ENCODE results near the gene DTHD1. TPM values are rescaled to one million over a fixed set of nuclear protein-coding genes. Genes with fewer than 3 reads are reported as not detected.
A peak's percentile ranks its signal among the peaks of the same experiment; 100 is the strongest.

DTHD1 gene
- total and polyA plus RNA-seq, 2 of the 8 experiments (the other 6 are each of a cell fraction or from before 2014, with no cell fraction given): not detected

GRCh38 chr4:36256398-36256891, 25.0 kb upstream of the DTHD1 start:
- H2BK5ac ChIP-seq (ENCODE audit: low read depth, low read length): no peak overlapping the region
- WGBS, 2 experiments (ENCODE audit: extremely low coverage in 1 of 2, insufficient coverage in 1 of 2, insufficient read length in 1 of 2, insufficient replicate concordance in 2 of 2, low coverage in 1 of 2, low lambda C conversion rate in 2 of 2, missing lambda C conversion rate in 1 of 2): 85% methylated on average over 6 of the region's 6 CpGs; no CpG with 5 or more reads in 1 of the 2 experiments
- H3K27me3 ChIP-seq (replicated peaks in 1 of 4; ENCODE audit: control insufficient read depth in 3 of 4, extremely low read depth in 1 of 4, insufficient read depth in 3 of 4, low read length in 3 of 4): no peaks in the 10 kb centered on the region
- H4K5ac ChIP-seq (ENCODE audit: insufficient read length, low read depth, low read length): no peak overlapping the region
- H3K18ac ChIP-seq (ENCODE audit: extremely low read depth, low read length): no peak overlapping the region
- DNase-seq (ENCODE audit: low read depth in 1 of 2, low spot score in 2 of 2): no peak
- no peak overlapping the region for H4K91ac ChIP-seq (replicated peaks; ENCODE audit: insufficient read length, low read length)
- ChIA-PET CTCF (ENCODE audit: partially characterized antibody) (interaction anchor here (0.8 kb wide), 1 partner anchor 14 kb away, joined by 3 read pairs; no protein-coding TSS in a partner anchor), POLR2A (ENCODE audit: partially characterized antibody) (no interaction called here)
- H3K27ac ChIP-seq (ENCODE audit: low read depth, low read length): no peak overlapping the region
- H4K8ac ChIP-seq (ENCODE audit: extremely low read depth, insufficient read depth, low read length): no peak overlapping the region
- H3K4ac ChIP-seq (replicated peaks; ENCODE audit: insufficient read length, low read depth, low read length): no peak overlapping the region
- no peaks in the 10 kb centered on the region for H3K36me3 ChIP-seq (ENCODE audit: control insufficient read depth in 2 of 4, insufficient read depth in 4 of 4, low read length in 3 of 4)
- no peaks in the 10 kb centered on the region for H3K79me1 ChIP-seq (ENCODE audit: low read depth, low read length)
- H2BK12ac ChIP-seq (ENCODE audit: low read depth, low read length): no peak overlapping the region
- H2AK5ac ChIP-seq (ENCODE audit: low read depth, low read length): no peak overlapping the region
- H3K4me1 ChIP-seq (replicated peaks in 1 of 4; ENCODE audit: control insufficient read depth in 3 of 4, insufficient read depth in 4 of 4, low read length in 3 of 4): peaks cover 0 to 2% (median under 1%) of the 10 kb centered on the region in 4 experiments; a peak in 1 of 7 replicates
- no peak for FAIRE-seq
- H2BK120ac ChIP-seq (replicated peaks; ENCODE audit: low read depth, low read length): no peak overlapping the region
- H3K4me3 ChIP-seq (ENCODE audit: extremely low read depth in 1 of 4, insufficient read depth in 2 of 4, low read depth in 3 of 4, low read length in 4 of 4): no peak overlapping the region
- no peaks in the 10 kb centered on the region for H4K20me1 ChIP-seq (replicated peaks in 1 of 2; ENCODE audit: control insufficient read depth in 1 of 2, insufficient read depth in 2 of 2, low read length in 2 of 2)
- H2AFZ ChIP-seq (ENCODE audit: low read length): peak overlapping the region; percentile 87
- H3K23ac ChIP-seq (ENCODE audit: insufficient read length): no peak overlapping the region
- H2BK20ac ChIP-seq (ENCODE audit: low read length): no peak overlapping the region
- H3K56ac ChIP-seq (replicated peaks; ENCODE audit: insufficient read length, low read depth, low read length): no peak overlapping the region
- H2BK15ac ChIP-seq (ENCODE audit: low read length): no peak overlapping the region
- H3K14ac ChIP-seq (ENCODE audit: insufficient read length): no peak overlapping the region
- TF ChIP-seq SUZ12 (IDR thresholded peaks at IDR 0.05; ENCODE audit: low read length) (no peak), EGR1 (IDR thresholded peaks at IDR 0.05; ENCODE audit: borderline replicate concordance, low read depth, low read length) (peak; percentile 14; the same call in 1 of the 2 replicates)
- no peak overlapping the region for H3K4me2 ChIP-seq (ENCODE audit: insufficient read depth in 1 of 2, low read depth in 2 of 2, low read length in 2 of 2)
- H3K23me2 ChIP-seq (ENCODE audit: low read depth, low read length): no peaks in the 10 kb centered on the region
- H3K9me3 ChIP-seq (ENCODE audit: insufficient read depth in 2 of 2, low read depth in 1 of 2, low read length in 1 of 2): no peaks in the 10 kb centered on the region
- H3K79me2 ChIP-seq (ENCODE audit: control insufficient read depth in 1 of 2, insufficient read depth in 2 of 2, low read length in 2 of 2): no peaks in the 10 kb centered on the region
- no peak overlapping the region for H3K9ac ChIP-seq (replicated peaks in 1 of 4; ENCODE audit: extremely low read depth in 1 of 4, low read depth in 3 of 4, low read length in 3 of 4)
